ENCODE data around the gene ADAMTSL4.

DNA sequence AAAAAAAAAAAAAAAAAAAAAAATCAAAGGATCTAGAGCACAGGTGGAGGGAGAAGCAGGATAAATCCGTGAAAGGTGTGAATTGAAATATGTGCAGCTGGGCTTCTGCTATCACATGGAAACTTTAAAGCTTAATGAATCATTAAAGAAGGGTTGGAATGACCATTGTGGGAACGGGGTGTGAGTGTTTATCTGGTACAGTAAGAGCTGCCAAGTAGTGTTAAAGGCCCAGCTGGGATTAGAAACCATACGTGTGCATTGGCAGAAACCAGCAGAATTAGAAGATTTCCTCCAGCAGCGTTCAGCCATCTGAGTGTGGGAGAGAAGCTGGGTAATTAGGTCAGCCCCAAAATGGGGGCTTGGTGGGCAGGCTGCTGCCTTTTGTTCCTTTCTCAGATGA, 20.2 kb upstream of the ADAMTSL4 start:
- TF ChIP-seq POLR2A (IDR thresholded peaks at IDR 0.05) = no peak
- TF ChIP-seq, protein P1, sequence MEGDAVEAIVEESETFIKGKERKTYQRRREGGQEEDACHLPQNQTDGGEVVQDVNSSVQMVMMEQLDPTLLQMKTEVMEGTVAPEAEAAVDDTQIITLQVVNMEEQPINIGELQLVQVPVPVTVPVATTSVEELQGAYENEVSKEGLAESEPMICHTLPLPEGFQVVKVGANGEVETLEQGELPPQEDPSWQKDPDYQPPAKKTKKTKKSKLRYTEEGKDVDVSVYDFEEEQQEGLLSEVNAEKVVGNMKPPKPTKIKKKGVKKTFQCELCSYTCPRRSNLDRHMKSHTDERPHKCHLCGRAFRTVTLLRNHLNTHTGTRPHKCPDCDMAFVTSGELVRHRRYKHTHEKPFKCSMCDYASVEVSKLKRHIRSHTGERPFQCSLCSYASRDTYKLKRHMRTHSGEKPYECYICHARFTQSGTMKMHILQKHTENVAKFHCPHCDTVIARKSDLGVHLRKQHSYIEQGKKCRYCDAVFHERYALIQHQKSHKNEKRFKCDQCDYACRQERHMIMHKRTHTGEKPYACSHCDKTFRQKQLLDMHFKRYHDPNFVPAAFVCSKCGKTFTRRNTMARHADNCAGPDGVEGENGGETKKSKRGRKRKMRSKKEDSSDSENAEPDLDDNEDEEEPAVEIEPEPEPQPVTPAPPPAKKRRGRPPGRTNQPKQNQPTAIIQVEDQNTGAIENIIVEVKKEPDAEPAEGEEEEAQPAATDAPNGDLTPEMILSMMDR (IDR thresholded peaks at IDR 0.05) = no peak

Data from lower leg skin (tissue), 3 donors.